GM12892 (cell line): Measurements from ENCODE around the gene LHFPL3.

Experiments
- POLR2A ChIP-seq: IDR thresholded peaks from 2 replicates; pipeline ENCODE4 v1.6.1; 2011; ENCODE audit warnings: low read depth, low read length, control low read depth
- POLR2AphosphoS5 ChIP-seq: IDR thresholded peaks from 2 replicates; pipeline ENCODE4 v1.6.1; 2011; ENCODE audit warnings: low read depth, low read length, control low read depth
- TAF1 ChIP-seq: IDR thresholded peaks from 2 replicates; pipeline ENCODE4 v1.6.1; 2011; ENCODE audit warnings: low read depth, mild to moderate bottlenecking, control low read depth, low read length, borderline replicate concordance

DNA sequence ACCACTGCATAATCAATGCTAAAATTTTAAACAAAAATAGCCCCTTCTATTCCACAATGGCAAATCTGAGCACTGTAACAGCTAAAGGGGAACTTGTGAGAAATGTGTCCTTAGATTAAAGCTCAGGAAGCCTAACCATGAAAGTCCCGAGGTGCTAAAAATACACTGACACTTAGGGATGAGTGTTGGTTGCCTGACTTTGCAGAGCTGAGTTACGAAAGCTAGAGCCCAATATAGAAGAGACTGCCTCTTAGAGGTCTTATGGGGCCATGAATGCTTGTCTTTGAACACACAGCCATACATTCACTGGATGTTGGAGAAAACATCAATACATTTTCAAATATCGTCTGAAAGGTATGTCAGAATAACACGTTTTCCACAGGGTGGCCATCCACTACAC, 209.7 kb downstream of the LHFPL3 start:
- TF ChIP-seq POLR2A (no peak), POLR2AphosphoS5 (no peak), TAF1 (no peak)
